ENCODE data around the gene NAXD. TPM values are rescaled to one million over a fixed set of nuclear protein-coding genes. Genes with fewer than 3 reads are reported as not detected.

Gene NAXD
- total and polyA plus RNA-seq, 12 donors, result 48.5 to 107 (median 62.9) TPM

DNA sequence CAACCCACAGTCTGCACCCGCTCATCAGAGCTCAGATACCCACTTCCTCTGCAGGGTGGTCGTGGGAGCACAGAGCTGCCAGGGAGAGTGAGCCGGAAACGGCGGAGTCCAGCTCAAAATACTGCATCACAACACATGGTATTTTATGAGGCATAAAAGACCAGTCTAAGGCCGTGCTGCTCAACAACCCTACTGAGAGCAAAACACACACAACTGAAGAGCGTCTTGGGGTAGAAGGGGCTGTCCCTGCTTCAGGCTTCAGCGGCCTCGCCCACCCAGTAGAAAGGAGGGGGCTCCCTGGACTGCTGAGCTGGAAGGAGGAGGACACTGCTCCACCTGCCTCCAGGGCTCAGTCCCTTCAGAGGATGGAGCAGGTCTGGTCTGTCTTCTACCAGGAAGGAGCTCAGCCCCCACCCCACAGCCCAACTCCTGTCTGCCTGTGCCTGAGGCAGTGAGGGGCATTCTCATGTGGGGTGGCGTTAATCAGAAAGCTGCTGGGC lies 36.9 kb downstream of the NAXD start:
- no peak overlapping the region for H3K27ac ChIP-seq
- TF ChIP-seq, protein P1, sequence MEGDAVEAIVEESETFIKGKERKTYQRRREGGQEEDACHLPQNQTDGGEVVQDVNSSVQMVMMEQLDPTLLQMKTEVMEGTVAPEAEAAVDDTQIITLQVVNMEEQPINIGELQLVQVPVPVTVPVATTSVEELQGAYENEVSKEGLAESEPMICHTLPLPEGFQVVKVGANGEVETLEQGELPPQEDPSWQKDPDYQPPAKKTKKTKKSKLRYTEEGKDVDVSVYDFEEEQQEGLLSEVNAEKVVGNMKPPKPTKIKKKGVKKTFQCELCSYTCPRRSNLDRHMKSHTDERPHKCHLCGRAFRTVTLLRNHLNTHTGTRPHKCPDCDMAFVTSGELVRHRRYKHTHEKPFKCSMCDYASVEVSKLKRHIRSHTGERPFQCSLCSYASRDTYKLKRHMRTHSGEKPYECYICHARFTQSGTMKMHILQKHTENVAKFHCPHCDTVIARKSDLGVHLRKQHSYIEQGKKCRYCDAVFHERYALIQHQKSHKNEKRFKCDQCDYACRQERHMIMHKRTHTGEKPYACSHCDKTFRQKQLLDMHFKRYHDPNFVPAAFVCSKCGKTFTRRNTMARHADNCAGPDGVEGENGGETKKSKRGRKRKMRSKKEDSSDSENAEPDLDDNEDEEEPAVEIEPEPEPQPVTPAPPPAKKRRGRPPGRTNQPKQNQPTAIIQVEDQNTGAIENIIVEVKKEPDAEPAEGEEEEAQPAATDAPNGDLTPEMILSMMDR (IDR thresholded peaks at IDR 0.05), result no peak
- no peak for TF ChIP-seq POLR2A (IDR thresholded peaks at IDR 0.05)
- no peak overlapping the region for H3K4me3 ChIP-seq
- 79 to 92% (median 89%) methylated on average over 10 of the region's 10 CpGs for WGBS, 4 donors
- H3K36me3 ChIP-seq (replicated peaks in 1 of 2), result peaks cover 0 to 10% of the 10 kb centered on the region in 2 donors
- no peaks in the 10 kb centered on the region for H3K9me3 ChIP-seq (replicated peaks in 1 of 3)
- no peaks in the 10 kb centered on the region for H3K27me3 ChIP-seq
- DNase-seq, result no peak
- intact Hi-C loops (cut with DNase I), result loop anchor here in 1 of 2 donors (10.0 kb wide), 1 partner anchor 53 kb away; the partner anchor contains the start of gene CARS2
- H3K4me1 ChIP-seq (replicated peaks in 1 of 2), result peaks cover 0 to 6% of the 10 kb centered on the region in 2 donors

DNA sequence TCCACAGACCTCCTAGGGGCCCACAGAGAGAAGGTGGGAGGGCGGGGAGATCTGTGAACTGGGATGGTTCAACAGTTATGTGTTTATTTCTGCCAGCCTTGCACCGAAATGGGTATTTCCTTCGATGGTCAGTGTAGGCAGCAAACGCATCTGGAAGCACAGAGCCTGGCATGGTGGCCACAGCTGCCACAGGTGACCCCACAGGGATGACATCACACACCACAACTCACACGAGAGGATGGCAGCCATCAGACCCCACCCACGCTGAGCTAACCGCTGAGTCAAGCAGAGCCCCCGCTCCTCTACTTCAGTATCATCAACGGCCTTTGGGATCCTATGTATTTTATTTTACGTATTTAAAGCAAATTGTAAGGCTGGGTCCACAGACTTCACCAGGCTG lies 37.4 kb downstream of the NAXD start:
- Histone ChIP-seq H3K4me1 (replicated peaks in 1 of 2) (peaks cover 0 to 6% of the 10 kb centered on the region in 2 donors), H3K9me3 (replicated peaks in 1 of 3) (no peaks in the 10 kb centered on the region), H3K4me3 (no peak overlapping the region), H3K27me3 (no peaks in the 10 kb centered on the region), H3K36me3 (replicated peaks in 1 of 2) (peaks cover 0 to 10% of the 10 kb centered on the region in 2 donors), H3K27ac (no peak overlapping the region)
- WGBS, 4 donors, result 85 to 91% (median 88%) methylated on average over 10 of the region's 10 CpGs
- peak in 1 of 7 donors; percentile 42 for DNase-seq
- TF ChIP-seq POLR2A (IDR thresholded peaks at IDR 0.05), result no peak
- TF ChIP-seq, protein P1 (IDR thresholded peaks at IDR 0.05), result no peak
- intact Hi-C loops (cut with DNase I), result loop anchor here in 1 of 2 donors (10.0 kb wide), 1 partner anchor 52 kb away; the partner anchor contains the start of gene CARS2

DNA sequence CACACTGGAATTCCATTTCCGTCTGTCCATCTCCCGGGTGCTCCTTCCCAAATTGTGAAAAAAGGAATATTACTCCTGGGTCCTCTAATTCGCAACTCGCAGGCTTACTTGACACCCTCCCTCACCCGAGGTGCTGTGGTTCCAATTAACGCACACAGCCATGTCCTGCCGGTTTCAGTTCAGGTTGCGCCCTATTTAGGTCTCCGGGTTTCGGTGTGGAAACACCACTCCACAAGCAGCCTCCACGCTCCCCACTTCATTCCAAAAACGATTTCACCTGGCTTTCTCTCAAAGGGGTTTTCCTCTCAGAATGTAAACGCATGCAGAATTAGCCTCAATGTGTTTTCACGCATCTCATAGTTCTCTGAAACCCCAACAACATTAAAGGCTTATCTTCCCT lies 37.9 kb downstream of the NAXD start:
- no peak for DNase-seq
- TF ChIP-seq, protein P1 (IDR thresholded peaks at IDR 0.05), result no peak
- no peak for TF ChIP-seq POLR2A (IDR thresholded peaks at IDR 0.05)
- 84 to 91% (median 90%) methylated on average over 14 of the region's 14 CpGs for WGBS, 4 donors
- intact Hi-C loops (cut with DNase I), result loop anchor here in 1 of 2 donors (10.0 kb wide), 1 partner anchor 52 kb away; the partner anchor contains the start of gene CARS2
- H3K36me3 ChIP-seq (replicated peaks in 1 of 2), result peaks cover 0 to 10% of the 10 kb centered on the region in 2 donors
- no peaks in the 10 kb centered on the region for H3K9me3 ChIP-seq (replicated peaks in 1 of 3)
- H3K27ac ChIP-seq, result no peak overlapping the region
- H3K4me3 ChIP-seq, result no peak overlapping the region
- H3K4me1 ChIP-seq (replicated peaks in 1 of 2), result peaks cover 0 to 1% of the 10 kb centered on the region in 2 donors
- no peaks in the 10 kb centered on the region for H3K27me3 ChIP-seq

DNA sequence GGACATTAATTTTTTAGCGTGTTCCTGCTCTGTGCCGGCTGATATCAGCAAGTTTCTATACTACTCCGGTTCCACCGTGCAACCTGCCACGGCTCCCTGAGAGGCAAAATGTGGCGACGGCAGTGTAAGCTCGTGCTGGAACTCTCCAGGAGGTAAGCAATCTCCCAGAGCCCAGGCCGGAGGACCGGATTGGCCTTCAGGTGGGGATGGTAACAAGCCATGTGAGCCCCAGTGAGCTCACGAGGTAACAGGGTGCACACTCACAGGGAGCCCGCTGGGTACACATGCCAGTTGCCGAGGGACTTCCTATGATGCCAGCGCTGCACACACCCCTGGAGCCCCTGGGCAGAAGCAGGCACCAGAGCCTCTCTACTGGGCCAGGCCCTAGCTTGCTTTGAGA lies 38.5 kb downstream of the NAXD start:
- H3K27me3 ChIP-seq, result no peaks in the 10 kb centered on the region
- WGBS, 4 donors, result 89 to 96% (median 95%) methylated on average over 8 to 14 of the region's 14 CpGs
- no peak for TF ChIP-seq POLR2A (IDR thresholded peaks at IDR 0.05)
- TF ChIP-seq, protein P1 (IDR thresholded peaks at IDR 0.05), result no peak
- peak in 1 of 7 donors; percentile 13 for DNase-seq
- no peaks in the 10 kb centered on the region for H3K4me1 ChIP-seq (replicated peaks in 1 of 2)
- no peak overlapping the region for H3K27ac ChIP-seq
- intact Hi-C loops (cut with DNase I), result loop anchor here in 1 of 2 donors (10.0 kb wide), 1 partner anchor 51 kb away; the partner anchor contains the start of gene CARS2
- no peak overlapping the region for H3K4me3 ChIP-seq
- H3K9me3 ChIP-seq (replicated peaks in 1 of 3), result no peaks in the 10 kb centered on the region
- peaks cover 0 to 10% of the 10 kb centered on the region in 2 donors for H3K36me3 ChIP-seq (replicated peaks in 1 of 2)
